SK-N-MC (cell line): Measurements from ENCODE around the gene CSF3.

Experiments
- DNase-seq: peaks from one replicate; pipeline ENCODE4 v3.0.0-alpha.2; 2011; ENCODE audit warnings: low read depth, low spot score
- H3K27ac ChIP-seq: fragments of 200-600 bp; sonication (generic); 2 replicates; pipeline ENCODE4 v1.5.1; 2016; ENCODE audit warnings: mixed run types
- H3K36me3 ChIP-seq: fragments of 200-600 bp; sonication (generic); 2 replicates; pipeline ENCODE4 v1.6.1; 2017; ENCODE audit warnings: antibody characterized with exemption, low read length, mixed read lengths; ENCODE audit not compliant: insufficient read depth
- H3K4me3 ChIP-seq: fragments of 200-600 bp; sonication (generic); 2 replicates; pipeline ENCODE4 v1.5.1; 2016
- H3K9ac ChIP-seq: fragments of 200-600 bp; sonication (generic); 2 replicates; pipeline ENCODE4 v1.8.0; 2017; ENCODE audit warnings: mixed run types, mixed read lengths; ENCODE audit not compliant: insufficient read length
- H3K9me3 ChIP-seq: fragments of 200-600 bp; sonication (generic); 2 replicates; pipeline ENCODE4 v1.6.1; 2017; ENCODE audit warnings: low read depth, mild to moderate bottlenecking, antibody characterized with exemption, low read length, moderate library complexity, mixed read lengths
- EZH2 ChIP-seq: fragments of 200-600 bp; sonication (generic); IDR thresholded peaks from one replicate; pipeline ENCODE4 v1.6.1; 2017; ENCODE audit warnings: antibody characterized with exemption
- FOXP2 ChIP-seq: optimal IDR thresholded peaks from 2 replicates; pipeline ENCODE3; 2011; ENCODE audit warnings: mild to moderate bottlenecking, moderate library complexity; ENCODE audit not compliant: insufficient read depth; ENCODE audit errors: extremely low read length, control extremely low read depth
- POLR2AphosphoS5 ChIP-seq: IDR thresholded peaks from 2 replicates; pipeline ENCODE4 v1.6.1; 2012; ENCODE audit warnings: mild to moderate bottlenecking, low read depth, low read length, borderline replicate concordance

The CSF3 gene

GRCh38 chr17:39974433-39974832 is 40.8 kb upstream of the CSF3 start:
- no peaks in the 10 kb centered on the region for H3K36me3 ChIP-seq
- no peak for TF ChIP-seq POLR2AphosphoS5
- TF ChIP-seq EZH2: no peak
- TF ChIP-seq FOXP2: no peak
- no peaks in the 10 kb centered on the region for H3K9me3 ChIP-seq
- no peak overlapping the region for H3K4me3 ChIP-seq
- no peak overlapping the region for H3K27ac ChIP-seq
- no peak for DNase-seq
- H3K9ac ChIP-seq: no peak overlapping the region

- H3K27ac ChIP-seq: no peak overlapping the region
- DNase-seq: no peak
- no peak overlapping the region for H3K9ac ChIP-seq
- no peaks in the 10 kb centered on the region for H3K9me3 ChIP-seq
- no peak for TF ChIP-seq EZH2
- no peak for TF ChIP-seq POLR2AphosphoS5
- no peak for TF ChIP-seq FOXP2
- no peaks in the 10 kb centered on the region for H3K36me3 ChIP-seq
- H3K4me3 ChIP-seq: no peak overlapping the region
These were observed 39.4 kb upstream of the CSF3 start for GRCh38 chr17:39975801-39976200.

GRCh38 chr17:39979016-39979670 is 36.1 kb upstream of the CSF3 start:
- H3K9ac ChIP-seq: peak overlapping the region; percentile 56
- no peaks in the 10 kb centered on the region for H3K9me3 ChIP-seq
- DNase-seq: no peak
- peaks cover 17% of the 10 kb centered on the region for H3K36me3 ChIP-seq
- peak overlapping the region; percentile 89; the same call in 1 of the 2 replicates for H3K4me3 ChIP-seq
- no peak overlapping the region for H3K27ac ChIP-seq
- TF ChIP-seq POLR2AphosphoS5: no peak
- no peak for TF ChIP-seq FOXP2
- TF ChIP-seq EZH2: no peak

GRCh38 chr17:39979893-39980350 is 35.3 kb upstream of the CSF3 start:
- peaks cover 25% of the 10 kb centered on the region for H3K36me3 ChIP-seq
- no peaks in the 10 kb centered on the region for H3K9me3 ChIP-seq
- H3K4me3 ChIP-seq: peak overlapping the region; percentile 89
- peak overlapping the region; percentile 56 for H3K9ac ChIP-seq
- H3K27ac ChIP-seq: no peak overlapping the region
- TF ChIP-seq POLR2AphosphoS5 (no peak), FOXP2 (no peak), EZH2 (no peak)
- peak; percentile 22 for DNase-seq

GRCh38 chr17:39980351-39981206 is 34.7 kb upstream of the CSF3 start, which contains the start of gene PSMD3:
Gene PSMD3 (plus strand): TSS chr17:39980807. CDS start chr17:39980971, 164 bp downstream.
- H3K4me3 ChIP-seq: peak within 1 kb of the TSS; percentile 89

GRCh38 chr17:39981207-39981741 is 34.0 kb upstream of the CSF3 start:
- Histone ChIP-seq H3K27ac (peak overlapping the region; percentile 93), H3K36me3 (peaks cover 38% of the 10 kb centered on the region), H3K9me3 (no peaks in the 10 kb centered on the region), H3K4me3 (peak overlapping the region; percentile 89), H3K9ac (peak overlapping the region; percentile 98)
- no peak for DNase-seq
- TF ChIP-seq FOXP2 (no peak), EZH2 (no peak), POLR2AphosphoS5 (no peak)

More at GRCh38 chr17:39980351-39981206, 34.7 kb upstream of the CSF3 start, which contains the start of gene PSMD3:
- no peak for TF ChIP-seq EZH2
- TF ChIP-seq POLR2AphosphoS5: peak; percentile 89
- peak; percentile 91 for TF ChIP-seq FOXP2
- Histone ChIP-seq H3K36me3 (peaks cover 31% of the 10 kb centered on the region), H3K9me3 (no peaks in the 10 kb centered on the region), H3K9ac (peak within 1 kb of the TSS; percentile 98), H3K27ac (peak within 1 kb of the TSS; percentile 93)
- peak; percentile 100 for DNase-seq

- Histone ChIP-seq H3K4me3 (peak overlapping the region; percentile 89), H3K9me3 (no peaks in the 10 kb centered on the region), H3K36me3 (peaks cover 44% of the 10 kb centered on the region), H3K9ac (peak overlapping the region; percentile 98), H3K27ac (no peak overlapping the region)
- TF ChIP-seq EZH2 (no peak), POLR2AphosphoS5 (no peak), FOXP2 (no peak)
- no peak for DNase-seq
These were observed 33.4 kb upstream of the CSF3 start for GRCh38 chr17:39981766-39982375.

GRCh38 chr17:39988206-39988810 is 26.9 kb upstream of the CSF3 start:
- H3K36me3 ChIP-seq: peaks cover 98% of the 10 kb centered on the region
- H3K27ac ChIP-seq: no peak overlapping the region
- no peak overlapping the region for H3K4me3 ChIP-seq
- no peak for DNase-seq
- TF ChIP-seq POLR2AphosphoS5 (no peak), EZH2 (no peak), FOXP2 (no peak)
- no peak overlapping the region for H3K9ac ChIP-seq
- no peaks in the 10 kb centered on the region for H3K9me3 ChIP-seq
